LHCN-M2 (cell line): ENCODE data around the gene MIEN1. TPM values are rescaled to one million over a fixed set of nuclear protein-coding genes. Genes with fewer than 3 reads are reported as not detected.
"Not testable (repeated sequence)": the region's sequence is repeated elsewhere in the genome, so short reads cannot be mapped to it uniquely, and the experiment has no call there.

Experiments used
- DNase-seq: peaks from one replicate; pipeline ENCODE4 v3.0.0-alpha.2; 2012; ENCODE audit warnings: low read depth
- polyA plus RNA-seq: library from polyadenylated mRNA; unstranded; fragments of >200 nt; gene quantifications from one replicate; pipeline ENCODE4 v1.2.1, GENCODE V29; 2012; ENCODE audit warnings: missing spikeins
- total RNA-seq: library from RNA; depleted of rRNA; stranded (reverse); fragments of >200 nt; gene quantifications from 2 replicates; pipeline ENCODE4 v1.2.3, GENCODE V29; 2014; rRNA removed

Gene MIEN1
- 68.3 and 71.0 TPM in 2 replicates for total RNA-seq
- 122 TPM for polyA plus RNA-seq

- peak; percentile 74 for DNase-seq
These were observed at the start of gene MIEN1 for GRCh38 chr17:39730095-39730921. MIEN1 (minus strand) TSS chr17:39730532; CDS start chr17:39730495, 37 bp downstream.

- DNase-seq: no peak
These were observed 47.4 kb upstream of the MIEN1 start for GRCh38 chr17:39777534-39778365.

- DNase-seq: no peak
These were observed 45.9 kb upstream of the MIEN1 start for GRCh38 chr17:39776252-39776651.

- no peak for DNase-seq
These were observed 44.7 kb upstream of the MIEN1 start for GRCh38 chr17:39775031-39775430.

DNA sequence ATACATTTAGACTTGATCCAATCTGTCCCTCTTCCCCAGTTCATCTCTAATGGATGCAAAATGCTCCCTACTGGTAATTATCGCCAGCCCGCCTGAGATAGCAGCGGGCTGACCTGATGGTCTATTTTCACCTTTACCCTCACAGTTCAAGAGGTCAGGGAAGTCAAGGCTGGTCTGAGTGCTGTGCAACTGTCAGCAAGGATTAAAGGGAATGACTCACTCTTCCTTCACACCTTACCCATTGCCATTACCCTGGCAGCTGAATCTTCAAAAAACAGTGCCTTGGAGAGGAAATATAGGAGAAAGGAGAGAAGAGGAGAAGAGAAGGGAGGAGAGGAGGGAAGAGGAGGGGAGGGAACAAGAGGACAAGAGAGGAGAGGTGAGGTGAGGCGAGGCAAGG, 43.7 kb upstream of the MIEN1 start:
- DNase-seq: no peak

DNA sequence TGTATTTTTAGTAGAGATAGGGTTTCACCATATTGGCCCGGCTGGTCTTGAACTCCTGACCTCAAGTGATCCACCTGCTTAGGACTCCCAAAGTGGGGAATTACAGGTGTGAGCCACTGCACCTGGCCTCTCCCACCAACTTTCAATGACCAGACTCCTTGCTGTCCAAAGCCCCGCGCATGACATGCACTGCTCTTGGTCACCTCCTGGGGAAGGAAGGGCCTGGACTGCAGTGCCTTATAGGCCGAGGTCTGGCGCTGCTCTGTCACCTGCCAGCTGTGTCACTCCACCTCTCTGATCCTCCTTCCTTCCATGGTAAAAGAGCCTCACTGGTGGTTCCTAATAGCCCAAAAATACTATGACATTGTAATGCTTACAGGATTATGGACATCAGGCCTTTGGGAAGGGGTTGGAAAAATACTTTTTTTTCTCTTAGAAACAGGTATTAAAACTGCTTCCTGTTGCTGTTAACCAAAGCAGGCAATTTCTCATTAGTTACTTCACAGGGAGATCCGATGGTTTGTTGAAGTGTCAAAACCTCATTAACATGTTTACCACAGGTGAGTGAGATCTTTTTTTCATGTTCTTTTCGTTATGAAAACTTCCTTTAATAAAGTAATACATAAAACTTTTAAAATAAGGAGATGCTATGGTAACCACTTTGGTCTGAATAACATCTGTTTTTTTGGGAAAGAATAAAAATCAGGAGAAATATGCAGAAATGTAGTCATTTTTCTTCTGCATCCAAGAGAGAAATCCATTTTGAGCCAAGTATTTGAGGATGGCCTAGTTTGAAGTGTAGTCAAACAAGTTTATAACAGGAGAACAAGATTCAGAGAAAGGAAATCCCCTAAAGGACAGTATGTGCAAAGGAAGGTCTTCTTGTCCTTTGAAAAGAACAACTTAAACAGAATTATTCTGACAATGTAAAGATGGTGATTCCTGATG, 42.9 kb upstream of the MIEN1 start:
- no peak for DNase-seq

GRCh38 chr17:39772415-39772814, 42.1 kb upstream of the MIEN1 start:
- DNase-seq: no peak

- peak; percentile 27 for DNase-seq
These were observed 39.7 kb upstream of the MIEN1 start for GRCh38 chr17:39769974-39770587.

- no peak for DNase-seq
These were observed 36.8 kb upstream of the MIEN1 start for GRCh38 chr17:39767147-39767546.

GRCh38 chr17:39765766-39766165, 35.4 kb upstream of the MIEN1 start:
- no peak for DNase-seq

DNA sequence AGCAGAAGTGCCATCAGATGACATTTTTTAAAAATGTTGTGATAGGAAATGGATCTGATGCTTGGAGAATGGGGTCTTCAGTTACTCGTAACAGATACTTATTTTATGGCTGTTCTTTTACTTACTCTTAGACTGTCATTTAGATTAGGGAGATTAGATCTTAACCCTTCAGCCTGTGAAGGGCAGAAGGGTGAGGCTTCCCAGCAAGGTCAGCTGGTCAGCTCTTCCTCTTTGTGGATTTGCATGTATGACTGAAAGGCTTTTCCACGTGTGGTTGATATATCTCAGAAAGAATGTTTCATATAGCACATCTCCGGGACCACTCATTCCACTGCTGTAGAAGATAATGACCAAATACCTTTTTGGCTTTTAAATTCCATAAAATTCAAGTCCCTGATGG, 34.8 kb upstream of the MIEN1 start:
- DNase-seq: no peak

DNA sequence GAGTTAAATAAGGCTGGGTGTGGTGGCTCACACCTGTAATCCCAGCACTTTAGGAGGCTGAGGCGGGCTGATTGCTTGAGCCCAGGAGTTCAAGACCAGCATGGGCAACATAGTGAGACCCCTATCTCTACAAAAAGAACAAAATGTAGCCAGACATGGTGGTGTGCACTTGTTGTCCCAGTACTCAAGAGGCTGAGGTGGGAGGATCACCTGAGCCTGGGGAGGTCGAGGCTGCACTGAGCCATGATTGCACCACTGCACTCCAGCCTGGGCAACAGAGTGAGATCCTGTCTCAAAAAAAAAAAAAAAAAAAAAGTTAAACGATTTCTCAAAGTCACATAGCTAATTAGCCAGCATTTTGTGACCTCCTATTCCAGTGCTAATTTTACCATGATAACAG, 33.8 kb upstream of the MIEN1 start:
- not testable (repeated sequence) for DNase-seq

GRCh38 chr17:39763051-39763820, 32.9 kb upstream of the MIEN1 start:
- DNase-seq: no peak

DNA sequence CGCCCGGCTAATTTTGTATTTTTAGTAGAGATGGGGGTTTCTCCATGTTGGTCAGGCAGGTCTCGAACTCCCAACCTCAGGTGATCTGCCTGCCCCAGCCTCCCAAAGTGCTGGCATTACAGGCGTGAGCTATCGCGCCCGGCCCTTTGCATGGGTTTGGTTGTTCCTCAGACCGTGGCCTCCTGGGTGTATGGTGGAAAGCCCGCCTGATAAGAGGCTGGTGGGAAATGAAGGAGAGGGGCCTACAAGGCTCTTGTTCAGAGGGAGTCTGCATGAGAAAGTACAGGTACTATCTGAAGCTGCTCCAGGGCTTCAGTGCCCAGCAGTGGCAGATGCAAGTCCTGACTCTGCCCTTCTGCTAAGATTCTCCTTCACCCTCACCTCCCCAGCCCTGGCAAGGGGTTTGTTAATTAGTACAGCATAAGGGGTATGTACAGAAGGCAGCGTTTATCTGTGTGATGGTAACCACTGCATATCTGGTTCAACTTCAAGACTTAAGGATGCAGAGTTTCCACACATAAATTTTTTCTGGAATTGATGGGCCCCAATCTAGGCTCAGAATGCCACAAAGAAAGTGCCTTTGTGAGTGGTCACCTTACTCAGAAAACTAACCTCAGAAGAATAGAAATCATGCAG, 31.6 kb upstream of the MIEN1 start:
- no peak for DNase-seq

GRCh38 chr17:39759204-39759603, 28.9 kb upstream of the MIEN1 start:
- no peak for DNase-seq

- no peak for DNase-seq
These were observed 27.9 kb upstream of the MIEN1 start for GRCh38 chr17:39757931-39758873.

GRCh38 chr17:39757176-39757662, 26.9 kb upstream of the MIEN1 start:
- DNase-seq: no peak

GRCh38 chr17:39756380-39757079, 26.2 kb upstream of the MIEN1 start:
- DNase-seq: no peak
